OCI-LY7 (cell line): ENCODE results near the gene MED27. TPM values are rescaled to one million over a fixed set of nuclear protein-coding genes. Genes with fewer than 3 reads are reported as not detected.

Experiments used
- BruUV-seq: library from RNA; stranded (reverse); fragments of 400-500 nt; replicated peaks from 2 replicates; lab custom pipeline; 2021; lab: Mats Ljungman, UMichigan
- CTCF ChIA-PET: fragments of 300-600 bp; sonication (Branson Sonifier 250); formaldehyde crosslinking; loops from one replicate; lab custom pipeline; 2022; ENCODE audit warnings: antibody characterized with exemption; ENCODE audit not compliant: unreplicated experiment; lab: Charles Lee
- POLR2A ChIA-PET: fragments of 300-600 bp; sonication (Branson Sonifier 250); formaldehyde crosslinking; loops from one replicate; lab custom pipeline; 2022; ENCODE audit warnings: antibody characterized with exemption; lab: Charles Lee
- DNase-seq: peaks from one replicate; pipeline ENCODE4 v3.0.0-alpha.2; 2015; ENCODE audit warnings: low spot score
- H2AFZ ChIP-seq: fragments of 200-600 bp; sonication (generic), shearing (Covaris generic); 2 replicates; pipeline ENCODE4 v1.6.1; 2014; ENCODE audit warnings: mild to moderate bottlenecking, antibody characterized with exemption, low read length, moderate library complexity
- H3K27ac ChIP-seq: fragments of 200-600 bp; sonication (generic); 2 replicates; pipeline ENCODE4 v1.5.1; 2014; ENCODE audit warnings: mixed run types, low read depth, mild to moderate bottlenecking, moderate library complexity, low read length, inconsistent platforms; ENCODE audit not compliant: poor library complexity, severe bottlenecking
- H3K36me3 ChIP-seq: fragments of 200-600 bp; sonication (generic); 2 replicates; pipeline ENCODE4 v1.6.1; 2014; ENCODE audit warnings: mild to moderate bottlenecking, antibody characterized with exemption, low read length, moderate library complexity, mixed read lengths; ENCODE audit not compliant: insufficient read depth
- H3K4me1 ChIP-seq: fragments of 200-600 bp; sonication (generic); 2 replicates; pipeline ENCODE4 v1.5.1; 2014; ENCODE audit warnings: mild to moderate bottlenecking, low read length; ENCODE audit not compliant: insufficient read depth, poor library complexity, severe bottlenecking
- H3K4me2 ChIP-seq: fragments of 200-600 bp; sonication (generic); 2 replicates; pipeline ENCODE4 v1.6.1; 2014; ENCODE audit warnings: mild to moderate bottlenecking, low read length
- H3K4me3 ChIP-seq: fragments of 200-600 bp; sonication (generic); 2 replicates; pipeline ENCODE4 v1.5.1; 2014; ENCODE audit warnings: mild to moderate bottlenecking, low read depth, low read length; ENCODE audit not compliant: poor library complexity, severe bottlenecking
- H3K79me2 ChIP-seq: fragments of 200-600 bp; sonication (generic); 2 replicates; pipeline ENCODE4 v1.6.1; 2016; ENCODE audit warnings: low read depth, mild to moderate bottlenecking, low read length, moderate library complexity, mixed read lengths; ENCODE audit not compliant: insufficient read depth
- H3K9me2 ChIP-seq: fragments of 200-600 bp; sonication (generic); 2 replicates; pipeline ENCODE4 v1.6.1; 2016; ENCODE audit warnings: mild to moderate bottlenecking, low read length, mixed read lengths; ENCODE audit not compliant: insufficient read depth
- H3K9me3 ChIP-seq: fragments of 200-600 bp; sonication (generic); 2 replicates; pipeline ENCODE4 v1.6.1; 2014; ENCODE audit warnings: mild to moderate bottlenecking, mixed run types, low read length, mixed read lengths
- H4K20me1 ChIP-seq: fragments of 200-600 bp; sonication (generic); 2 replicates; pipeline ENCODE4 v1.6.1; 2014; ENCODE audit warnings: mild to moderate bottlenecking, antibody characterized with exemption, low read length, moderate library complexity, mixed read lengths; ENCODE audit not compliant: insufficient read depth
- CTCF ChIP-seq: fragments of 200-600 bp; sonication (generic); conservative IDR thresholded peaks from 2 replicates; pipeline ENCODE4 v1.5.1; 2014; ENCODE audit warnings: mild to moderate bottlenecking, antibody characterized with exemption, low read length, moderate library complexity, mixed read lengths
- EZH2phosphoT487 ChIP-seq: fragments of 200-600 bp; sonication (generic); IDR thresholded peaks from 2 replicates; pipeline ENCODE4 v1.6.1; 2018; ENCODE audit warnings: low read depth, borderline replicate concordance, mild to moderate bottlenecking, mixed run types, antibody characterized with exemption, low read length, moderate library complexity, mixed read lengths
- intact Hi-C: fragments of 100-400 bp; cut with micrococcal nuclease; formaldehyde crosslinking; loops from one replicate; pipeline ENCODE4 v1.10.0; 2022; ENCODE audit not compliant: unreplicated experiment
- total RNA-seq, 2 experiments: library from RNA; depleted of rRNA in 1 of 2; stranded (reverse); fragments of >200 nt in 1 of 2; shearing (Covaris generic) in 1 of 2; gene quantifications; 2 replicates each; pipeline ENCODE4 v1.2.3, GENCODE V29; 2014 to 2022

The MED27 gene
- total RNA-seq, 2 experiments from 2014 or later, result 23.1 to 32.6 TPM

DNA sequence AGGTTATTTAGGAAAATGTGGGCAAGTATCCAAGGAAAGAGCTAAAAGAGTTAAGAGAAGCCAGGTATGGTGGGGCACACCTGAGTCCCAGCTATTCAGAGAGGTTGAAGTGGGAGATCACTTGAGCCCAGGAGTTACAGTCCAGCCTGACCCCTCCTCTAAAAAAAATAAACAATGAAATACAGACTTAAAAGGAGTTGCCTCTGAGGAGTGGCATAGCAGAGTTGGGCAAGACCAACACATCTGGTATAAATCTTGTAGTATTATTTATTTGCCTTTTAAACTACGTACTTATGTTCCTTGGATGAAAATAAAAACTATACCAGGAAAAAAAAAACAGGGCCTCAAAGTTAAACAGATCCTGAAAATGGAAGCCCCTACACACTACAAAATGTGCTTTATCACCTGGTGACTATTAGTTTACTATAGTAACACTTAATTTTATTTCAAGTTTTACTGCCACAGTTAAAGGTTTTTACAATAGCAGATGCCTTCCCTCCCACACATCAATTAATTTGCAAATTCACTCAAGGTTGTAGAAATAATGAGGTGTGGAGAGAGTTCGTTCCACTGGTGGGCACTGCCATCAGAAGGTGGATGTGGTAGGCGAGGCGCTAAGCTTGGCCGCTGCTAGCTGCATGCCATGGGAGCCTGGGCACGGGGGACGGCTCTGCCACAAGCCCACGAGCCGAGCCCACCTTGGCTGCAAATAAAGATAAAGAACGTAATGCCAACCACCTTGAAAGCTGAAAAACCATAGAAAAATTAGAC lies 48.0 kb downstream of the MED27 start:
- intact Hi-C loops, result no loop called here
- no TSS peak for BruUV-seq

GRCh38 chr9:132030626-132031325 lies 48.9 kb downstream of the MED27 start:
- H3K4me2 ChIP-seq, result no peak overlapping the region
- H3K9me2 ChIP-seq, result no peaks in the 10 kb centered on the region
- H3K9me3 ChIP-seq, result no peaks in the 10 kb centered on the region
- H3K4me3 ChIP-seq, result no peak overlapping the region
- H3K4me1 ChIP-seq, result peaks cover 9% of the 10 kb centered on the region
- DNase-seq, result no peak
- no peak overlapping the region for H2AFZ ChIP-seq
- TF ChIP-seq CTCF (no peak), EZH2phosphoT487 (no peak)
- CTCF ChIA-PET, result no interaction called here
- no TSS peak for BruUV-seq
- POLR2A ChIA-PET, result interaction anchor here (0.6 kb wide), 1 partner anchor 247 kb away, joined by 4 read pairs; no protein-coding TSS in a partner anchor
- no peaks in the 10 kb centered on the region for H3K36me3 ChIP-seq
- H3K27ac ChIP-seq, result no peak overlapping the region
- H3K79me2 ChIP-seq, result 0 out of 2 replicates have a peak, but pooled peaks cover 6% of the 10 kb centered on the region
- intact Hi-C loops, result no loop called here
- peaks cover 31% of the 10 kb centered on the region for H4K20me1 ChIP-seq

More for the DNA sequence above, 48.0 kb downstream of the MED27 start:
- no peak overlapping the region for H3K4me2 ChIP-seq
- no peak overlapping the region for H3K27ac ChIP-seq
- CTCF ChIA-PET, result no interaction called here
- H3K9me3 ChIP-seq, result no peaks in the 10 kb centered on the region
- H2AFZ ChIP-seq, result no peak overlapping the region
- POLR2A ChIA-PET, result no interaction called here
- H3K79me2 ChIP-seq, result 0 out of 2 replicates have a peak, but pooled peaks cover 6% of the 10 kb centered on the region
- no peaks in the 10 kb centered on the region for H3K9me2 ChIP-seq
- H3K36me3 ChIP-seq, result no peaks in the 10 kb centered on the region
- H3K4me3 ChIP-seq, result no peak overlapping the region
- peaks cover 9% of the 10 kb centered on the region for H3K4me1 ChIP-seq
- TF ChIP-seq EZH2phosphoT487 (no peak), CTCF (no peak)
- peaks cover 31% of the 10 kb centered on the region for H4K20me1 ChIP-seq
- no peak for DNase-seq
